Fibroblast of skin of back (primary cell): ENCODE measurements around the gene LDLRAD4.

Source experiments
- DNase-seq: peaks from one replicate; pipeline ENCODE4 v3.0.0-alpha.2; 2013

LDLRAD4 gene

GRCh38 chr18:13202571-13202970, 16.0 kb upstream of the LDLRAD4 start:
- no peak for DNase-seq

GRCh38 chr18:13206301-13206700, 12.3 kb upstream of the LDLRAD4 start:
- no peak for DNase-seq

GRCh38 chr18:13207294-13207693, 11.3 kb upstream of the LDLRAD4 start:
- no peak for DNase-seq

- no peak for DNase-seq
Measured at GRCh38 chr18:13211534-13211933, 7.0 kb upstream of the LDLRAD4 start.

- DNase-seq, result no peak
Measured at GRCh38 chr18:13213036-13213795, 5.3 kb upstream of the LDLRAD4 start.

- no peak for DNase-seq
Measured at GRCh38 chr18:13214609-13215008, 4.0 kb upstream of the LDLRAD4 start.

- peak; percentile 69 for DNase-seq
Measured at GRCh38 chr18:13216092-13216582, 2.4 kb upstream of the LDLRAD4 start.

GRCh38 chr18:13216711-13217465, 1.7 kb upstream of the LDLRAD4 start:
- peak; percentile 27 for DNase-seq

GRCh38 chr18:13217466-13217961, 1.0 kb upstream of the LDLRAD4 start:
- peak; percentile 49 for DNase-seq

GRCh38 chr18:13217971-13218367, 591 bp upstream of the LDLRAD4 start:
- no peak for DNase-seq

GRCh38 chr18:13218997-13219396, 437 bp downstream of the LDLRAD4 start:
- no peak for DNase-seq

- DNase-seq, result no peak
Measured at GRCh38 chr18:13219593-13220159, 1.1 kb downstream of the LDLRAD4 start.

GRCh38 chr18:13220361-13220991, 1.9 kb downstream of the LDLRAD4 start:
- no peak for DNase-seq

- DNase-seq, result peak; percentile 43
Measured at GRCh38 chr18:13221869-13222855, 3.6 kb downstream of the LDLRAD4 start.

GRCh38 chr18:13222856-13223281, 4.3 kb downstream of the LDLRAD4 start:
- DNase-seq, result no peak

GRCh38 chr18:13223311-13224143, 5.0 kb downstream of the LDLRAD4 start:
- DNase-seq, result no peak

- DNase-seq, result no peak
Measured at GRCh38 chr18:13225261-13225660, 6.7 kb downstream of the LDLRAD4 start.

- DNase-seq, result no peak
Measured at GRCh38 chr18:13226533-13227144, 8.1 kb downstream of the LDLRAD4 start.

GRCh38 chr18:13227910-13228309, 9.3 kb downstream of the LDLRAD4 start:
- DNase-seq, result no peak
